Adrenal gland (tissue), 12 donors: ENCODE results near the gene MALRD1. TPM values are rescaled to one million over a fixed set of nuclear protein-coding genes. Genes with fewer than 3 reads are reported as not detected.

ENCODE experiments used
- DNase-seq, 7 donors: peaks; one replicate each; pipeline ENCODE4 v3.0.0-alpha.2; 2019 to 2020
- H3K27ac ChIP-seq, 5 donors: fragments of 200-600 bp; sonication (generic) in 4 of 5; 1 replicate in 3 of 5; 2 replicates in 2 of 5; pipeline versions ENCODE4 v1.5.1 to v1.8.0; 2016 to 2020; ENCODE audit warnings: mild to moderate bottlenecking in 1 of 5
- H3K27me3 ChIP-seq: fragments of 200-600 bp; 2 replicates; pipeline ENCODE4 v1.8.0; 2021
- H3K36me3 ChIP-seq, 2 donors: fragments of 200-600 bp; replicated peaks in 1 of 2; 1 replicate in 1 of 2; 2 replicates in 1 of 2; pipeline versions ENCODE4 v1.5.1 to v1.8.0; 2018 to 2022
- H3K4me1 ChIP-seq, 2 donors: fragments of 200-600 bp; replicated peaks in 1 of 2; 1 replicate in 1 of 2; 2 replicates in 1 of 2; pipeline versions ENCODE4 v1.5.1 to v1.8.0; 2018 to 2021
- H3K4me3 ChIP-seq, 4 donors: fragments of 200-600 bp; sonication (generic) in 3 of 4; one replicate each; pipeline ENCODE4 v1.5.1; 2016 to 2018
- H3K9me3 ChIP-seq, 3 donors: fragments of 200-600 bp; sonication (generic) in 1 of 3; replicated peaks in 1 of 3; 1 replicate in 2 of 3; 2 replicates in 1 of 3; pipeline versions ENCODE4 v1.5.1 to v1.8.0; 2016 to 2021
- POLR2A ChIP-seq, 2 donors: fragments of 450-650 bp; IDR thresholded peaks; one replicate each; pipeline ENCODE4 v1.6.1; 2017; ENCODE audit warnings: antibody characterized with exemption in 2 of 2, mild to moderate bottlenecking in 2 of 2, moderate library complexity in 1 of 2
- WGBS, 4 donors: extraction: QIAGEN DNeasy Blood & Tissue Kit in 2 of 4; methylation state at CpG; one replicate each; pipeline versions ENCODE4 v1.1.5 to v1.1.7; 2013 to 2017; 5-methylcytosine and 5-hydroxymethylcytosine counted together
- intact Hi-C, 2 donors: fragments of 100-400 bp; cut with DNase I; formaldehyde crosslinking; loops; one replicate each; pipeline versions ENCODE4 v1.14.1 to v1.15.0; 2022 to 2023
- polyA plus RNA-seq, 3 donors: library from polyadenylated mRNA; stranded (reverse); fragments of 200-250 nt in 2 of 3; fragments of 350-450 nt in 1 of 3; fragmentation: Illumina TruSeq in 1 of 3; extraction: RNeasy Lipid Tissue Mini Kit (QIAGEN cat#74804) in 1 of 3; gene quantifications; one replicate each; pipeline ENCODE4 v1.2.3, GENCODE V29; 2013 to 2014
- total RNA-seq, 9 donors: library from RNA; depleted of rRNA in 4 of 9; stranded (reverse); fragments of >200 nt in 4 of 9; fragments of 120-200 nt in 1 of 9; fragmentation: NEBNext Ultra II Directional in 1 of 9; extraction: Animal tissue kit (Norgen Biotek cat#: 25700) in 1 of 9; gene quantifications; one replicate each; pipeline versions ENCODE4 v1.1.0 to v1.2.4, GENCODE V29; 2013 to 2023
- TF ChIP-seq, protein P1 (sequence below), 6 experiments: fragments of 450-650 bp in 4 of 6; fragments of 200-600 bp in 2 of 6; sonication (generic) in 1 of 6; IDR thresholded peaks; 1 replicate in 5 of 6; 2 replicates in 1 of 6; pipeline versions ENCODE4 v1.5.1 to v1.8.0; 2016 to 2021; ENCODE audit warnings: antibody characterized with exemption in 6 of 6, mild to moderate bottlenecking in 2 of 6, moderate library complexity in 1 of 6
- donor health status: healthy with polysubstance abuse.
- donor health status: Bipolar disorder and iron deficiency.
- donor health status: DM: yes; HTN: yes; CAD: no.
- donor health status: DM: no; HTN: no; CAD: no.
- donor health status: DM: no; HTN: no; CAD: no.
- donor health status: DM: yes; HTN: yes; CAD: no.

Gene MALRD1
- total and polyA plus RNA-seq, 12 donors = 0.48 to 6.2 (median 1.9) TPM

DNA sequence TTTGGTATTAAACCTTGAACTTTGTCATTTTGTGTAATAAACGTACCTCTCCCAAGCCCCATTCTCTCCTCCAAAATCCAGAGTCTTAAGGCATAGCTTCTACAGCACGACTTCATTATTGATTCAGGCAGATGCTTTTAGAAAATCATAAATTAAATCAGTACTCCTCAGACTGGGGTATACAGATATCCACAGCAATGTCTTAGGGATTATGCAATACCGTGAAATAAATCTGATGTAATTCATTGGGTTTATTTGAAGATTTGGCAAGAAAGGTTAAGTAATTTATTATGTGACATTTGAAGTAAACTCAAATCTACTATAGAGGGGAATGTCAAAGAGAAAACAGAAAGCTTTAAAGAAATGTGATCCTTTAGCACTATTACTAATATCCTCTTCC is 521.5 kb downstream of the MALRD1 start:
- intact Hi-C loops = no loop called here
- Histone ChIP-seq H3K27me3 (no peaks in the 10 kb centered on the region), H3K9me3 (no peaks in the 10 kb centered on the region), H3K36me3 (no peaks in the 10 kb centered on the region), H3K4me1 (no peaks in the 10 kb centered on the region), H3K27ac (no peak overlapping the region), H3K4me3 (no peak overlapping the region)
- no peak for DNase-seq
- TF ChIP-seq, protein P1, sequence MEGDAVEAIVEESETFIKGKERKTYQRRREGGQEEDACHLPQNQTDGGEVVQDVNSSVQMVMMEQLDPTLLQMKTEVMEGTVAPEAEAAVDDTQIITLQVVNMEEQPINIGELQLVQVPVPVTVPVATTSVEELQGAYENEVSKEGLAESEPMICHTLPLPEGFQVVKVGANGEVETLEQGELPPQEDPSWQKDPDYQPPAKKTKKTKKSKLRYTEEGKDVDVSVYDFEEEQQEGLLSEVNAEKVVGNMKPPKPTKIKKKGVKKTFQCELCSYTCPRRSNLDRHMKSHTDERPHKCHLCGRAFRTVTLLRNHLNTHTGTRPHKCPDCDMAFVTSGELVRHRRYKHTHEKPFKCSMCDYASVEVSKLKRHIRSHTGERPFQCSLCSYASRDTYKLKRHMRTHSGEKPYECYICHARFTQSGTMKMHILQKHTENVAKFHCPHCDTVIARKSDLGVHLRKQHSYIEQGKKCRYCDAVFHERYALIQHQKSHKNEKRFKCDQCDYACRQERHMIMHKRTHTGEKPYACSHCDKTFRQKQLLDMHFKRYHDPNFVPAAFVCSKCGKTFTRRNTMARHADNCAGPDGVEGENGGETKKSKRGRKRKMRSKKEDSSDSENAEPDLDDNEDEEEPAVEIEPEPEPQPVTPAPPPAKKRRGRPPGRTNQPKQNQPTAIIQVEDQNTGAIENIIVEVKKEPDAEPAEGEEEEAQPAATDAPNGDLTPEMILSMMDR (IDR thresholded peaks at IDR 0.05) = no peak
- TF ChIP-seq POLR2A (IDR thresholded peaks at IDR 0.05) = no peak
- WGBS, 4 donors = 25 to 51% (median 43%) methylated on average over 3 of the region's 3 CpGs

DNA sequence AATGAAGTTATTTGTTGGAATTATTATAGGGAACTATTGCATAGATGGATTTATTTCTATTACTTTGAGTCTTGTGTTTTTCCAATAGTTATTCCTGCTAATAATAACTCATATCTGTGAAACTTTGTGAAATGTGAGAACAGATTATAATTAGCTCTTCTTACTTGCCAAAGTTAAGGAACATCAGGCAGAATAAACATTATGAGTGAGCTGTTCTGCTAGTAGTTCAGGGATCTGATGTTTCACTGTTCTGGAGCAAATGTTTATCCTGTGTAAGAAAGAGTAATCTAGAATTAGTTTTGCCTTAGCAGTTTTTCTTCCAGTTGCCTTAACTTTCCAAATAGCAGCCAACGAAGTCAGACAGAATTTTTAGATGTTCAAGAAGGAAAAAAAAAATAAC is 522.4 kb downstream of the MALRD1 start:
- WGBS, 4 donors = 42 to 68% (median 58%) methylated on average over 1 of the region's 1 CpG
- Histone ChIP-seq H3K4me1 (no peaks in the 10 kb centered on the region), H3K27me3 (no peaks in the 10 kb centered on the region), H3K36me3 (no peaks in the 10 kb centered on the region), H3K9me3 (no peaks in the 10 kb centered on the region), H3K4me3 (no peak overlapping the region), H3K27ac (no peak overlapping the region)
- DNase-seq = no peak
- intact Hi-C loops = no loop called here
- TF ChIP-seq, protein P1 (IDR thresholded peaks at IDR 0.05) = no peak
- no peak for TF ChIP-seq POLR2A (IDR thresholded peaks at IDR 0.05)

DNA sequence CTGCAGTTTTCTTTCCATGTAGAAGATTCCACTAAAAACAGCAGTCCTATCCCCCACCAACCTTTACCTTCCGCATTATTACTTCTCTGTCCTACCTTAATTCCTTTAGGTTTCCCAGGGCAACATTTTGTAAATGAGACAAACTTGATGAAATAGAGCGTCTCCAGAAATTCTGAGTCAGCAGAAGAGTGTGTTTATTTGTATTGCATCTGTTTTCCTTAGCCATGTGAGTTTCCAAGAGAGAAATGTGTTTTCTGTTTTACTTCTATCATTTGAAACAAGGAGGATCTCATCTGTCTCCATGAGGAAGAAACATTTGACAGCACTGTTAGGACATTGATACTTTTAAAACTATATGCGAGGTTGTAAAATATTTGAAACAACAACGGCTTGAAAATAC is 523.5 kb downstream of the MALRD1 start:
- no peaks in the 10 kb centered on the region for H3K9me3 ChIP-seq
- intact Hi-C loops = no loop called here
- H3K27me3 ChIP-seq = no peaks in the 10 kb centered on the region
- H3K4me1 ChIP-seq = no peaks in the 10 kb centered on the region
- no peaks in the 10 kb centered on the region for H3K36me3 ChIP-seq
- DNase-seq = no peak
- TF ChIP-seq, protein P1 (IDR thresholded peaks at IDR 0.05) = no peak
- no peak for TF ChIP-seq POLR2A (IDR thresholded peaks at IDR 0.05)
- no peak overlapping the region for H3K4me3 ChIP-seq
- WGBS, 4 donors = 78 to 86% (median 80%) methylated on average over 4 of the region's 4 CpGs
- H3K27ac ChIP-seq = no peak overlapping the region

DNA sequence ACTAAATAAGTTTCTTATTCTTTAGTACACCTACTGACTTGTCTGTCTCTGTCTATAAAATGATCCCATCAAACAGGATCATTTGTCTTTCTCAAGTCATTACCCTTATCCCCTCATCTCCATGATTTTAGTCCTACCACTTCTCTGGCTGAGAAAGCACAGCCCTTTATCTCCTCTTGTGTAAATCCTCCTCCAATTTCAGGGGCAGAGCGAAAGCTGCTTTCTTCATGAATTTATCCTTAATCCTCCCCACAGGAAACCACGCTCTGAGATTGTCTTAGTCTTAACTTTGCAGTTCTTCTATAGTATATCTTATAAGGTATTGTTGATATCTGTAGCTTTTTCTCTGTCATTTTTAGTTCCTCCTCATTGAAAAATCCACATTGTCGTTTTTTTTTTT is 528.0 kb downstream of the MALRD1 start:
- Histone ChIP-seq H3K4me1 (no peaks in the 10 kb centered on the region), H3K27ac (no peak overlapping the region), H3K36me3 (no peaks in the 10 kb centered on the region), H3K9me3 (no peaks in the 10 kb centered on the region), H3K27me3 (no peaks in the 10 kb centered on the region), H3K4me3 (no peak overlapping the region)
- no peak for DNase-seq
- intact Hi-C loops = no loop called here
- 80 to 88% (median 80%) methylated on average over 3 of the region's 3 CpGs for WGBS, 4 donors
- TF ChIP-seq POLR2A (IDR thresholded peaks at IDR 0.05) = no peak
- TF ChIP-seq, protein P1 (IDR thresholded peaks at IDR 0.05) = no peak
